Measurements from ENCODE around the gene R3HCC1L.
"Not testable (repeated sequence)": the region's sequence is repeated elsewhere in the genome, so short reads cannot be mapped to it uniquely, and the experiment has no call there.

The R3HCC1L gene

GRCh38 chr10:98131619-98132018, 2.8 kb upstream of the R3HCC1L start:
- no peak for DNase-seq (ENCODE audit: low read depth)

- not testable (repeated sequence) for DNase-seq (ENCODE audit: low read depth)
These were observed 1.2 kb upstream of the R3HCC1L start for GRCh38 chr10:98133075-98133752.

GRCh38 chr10:98134117-98134430, 383 bp upstream of the R3HCC1L start:
- no peak for DNase-seq (ENCODE audit: low read depth)

- DNase-seq (ENCODE audit: low read depth) = no peak
These were observed 904 bp downstream of the R3HCC1L start for GRCh38 chr10:98135222-98135899.

- not testable (repeated sequence) for DNase-seq (ENCODE audit: low read depth)
These were observed 2.3 kb downstream of the R3HCC1L start for GRCh38 chr10:98136775-98137174.

- DNase-seq (ENCODE audit: low read depth) = no peak
These were observed 3.6 kb downstream of the R3HCC1L start for GRCh38 chr10:98138031-98138430.

- DNase-seq (ENCODE audit: low read depth) = no peak
These were observed 5.0 kb downstream of the R3HCC1L start for GRCh38 chr10:98139431-98139830.

GRCh38 chr10:98141484-98142073, 7.1 kb downstream of the R3HCC1L start:
- DNase-seq (ENCODE audit: low read depth) = no peak

GRCh38 chr10:98144985-98145384, 10.5 kb downstream of the R3HCC1L start:
- no peak for DNase-seq (ENCODE audit: low read depth)

GRCh38 chr10:98149858-98150257, 15.4 kb downstream of the R3HCC1L start:
- DNase-seq (ENCODE audit: low read depth) = no peak

GRCh38 chr10:98150544-98150943, 16.1 kb downstream of the R3HCC1L start:
- DNase-seq (ENCODE audit: low read depth) = no peak

- DNase-seq (ENCODE audit: low read depth) = not testable (repeated sequence)
These were observed 18.3 kb downstream of the R3HCC1L start for GRCh38 chr10:98152778-98153177.

GRCh38 chr10:98153213-98153958, 18.9 kb downstream of the R3HCC1L start:
- DNase-seq (ENCODE audit: low read depth) = not testable (repeated sequence)

- DNase-seq (ENCODE audit: low read depth) = no peak
These were observed 19.6 kb downstream of the R3HCC1L start for GRCh38 chr10:98154076-98154475.

- no peak for DNase-seq (ENCODE audit: low read depth)
These were observed 24.1 kb downstream of the R3HCC1L start for GRCh38 chr10:98158576-98158975.

- no peak for DNase-seq (ENCODE audit: low read depth)
These were observed 29.5 kb downstream of the R3HCC1L start for GRCh38 chr10:98163941-98164340.

GRCh38 chr10:98167191-98167590, 32.7 kb downstream of the R3HCC1L start:
- DNase-seq (ENCODE audit: low read depth) = no peak

- DNase-seq (ENCODE audit: low read depth) = no peak
These were observed 33.7 kb downstream of the R3HCC1L start for GRCh38 chr10:98168147-98168546.

GRCh38 chr10:98168766-98169165, 34.3 kb downstream of the R3HCC1L start:
- DNase-seq (ENCODE audit: low read depth) = no peak

GRCh38 chr10:98169379-98169778, 34.9 kb downstream of the R3HCC1L start:
- DNase-seq (ENCODE audit: low read depth) = no peak

GRCh38 chr10:98170249-98171117, 36.0 kb downstream of the R3HCC1L start:
- DNase-seq (ENCODE audit: low read depth) = no peak

- DNase-seq (ENCODE audit: low read depth) = no peak
These were observed 37.6 kb downstream of the R3HCC1L start for GRCh38 chr10:98172073-98172472.
